Activated CD4-positive, CD25-positive, alpha-beta regulatory T cell treated with anti-CD3 and anti-CD28 coated beads, Interleukin-2, amount 50 U/mL, for 72 hours (primary cell): ENCODE results near the gene ANO1.

Experiments used
- DNase-seq: peaks from one replicate; pipeline ENCODE4 v3.0.0; 2021

ANO1 gene

DNA sequence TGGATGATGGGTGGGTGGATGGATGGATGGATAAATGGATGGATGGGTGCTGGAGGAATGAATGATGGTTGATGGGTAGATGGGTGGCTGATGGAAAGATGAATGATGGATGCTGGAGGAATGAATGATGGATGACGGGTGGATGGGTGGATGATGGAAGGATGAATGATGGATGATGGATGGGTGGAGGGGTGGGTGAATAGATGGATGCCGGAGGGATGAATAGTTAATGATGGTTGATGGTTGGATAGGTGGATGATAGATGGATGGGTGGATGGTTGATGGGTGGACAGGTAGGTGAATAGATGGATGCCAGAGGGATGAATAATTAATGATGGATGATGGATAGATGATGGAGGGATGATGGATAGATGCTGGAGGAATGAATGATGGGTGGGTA is 41.4 kb downstream of the ANO1 start:
- no peak for DNase-seq

DNA sequence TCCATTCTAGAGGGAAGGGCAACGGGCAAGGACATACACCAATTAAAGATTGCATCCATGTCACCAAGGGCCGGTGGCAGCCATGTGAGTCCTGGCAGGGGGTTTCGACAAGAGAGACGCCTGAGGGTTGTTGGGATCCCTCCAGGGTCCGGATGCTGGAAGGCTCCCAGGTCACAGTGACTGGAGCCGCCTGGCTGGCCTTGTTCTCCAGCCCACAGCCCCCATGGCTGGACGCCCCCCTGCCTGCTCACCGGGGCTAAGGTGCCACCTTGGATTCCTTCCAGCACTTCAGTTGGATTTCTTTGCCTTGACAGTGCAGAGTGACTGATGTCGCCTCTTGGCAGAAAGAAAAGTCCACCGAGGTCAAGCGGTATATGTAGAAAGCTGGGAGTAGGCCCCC is 42.6 kb downstream of the ANO1 start:
- DNase-seq: no peak

DNA sequence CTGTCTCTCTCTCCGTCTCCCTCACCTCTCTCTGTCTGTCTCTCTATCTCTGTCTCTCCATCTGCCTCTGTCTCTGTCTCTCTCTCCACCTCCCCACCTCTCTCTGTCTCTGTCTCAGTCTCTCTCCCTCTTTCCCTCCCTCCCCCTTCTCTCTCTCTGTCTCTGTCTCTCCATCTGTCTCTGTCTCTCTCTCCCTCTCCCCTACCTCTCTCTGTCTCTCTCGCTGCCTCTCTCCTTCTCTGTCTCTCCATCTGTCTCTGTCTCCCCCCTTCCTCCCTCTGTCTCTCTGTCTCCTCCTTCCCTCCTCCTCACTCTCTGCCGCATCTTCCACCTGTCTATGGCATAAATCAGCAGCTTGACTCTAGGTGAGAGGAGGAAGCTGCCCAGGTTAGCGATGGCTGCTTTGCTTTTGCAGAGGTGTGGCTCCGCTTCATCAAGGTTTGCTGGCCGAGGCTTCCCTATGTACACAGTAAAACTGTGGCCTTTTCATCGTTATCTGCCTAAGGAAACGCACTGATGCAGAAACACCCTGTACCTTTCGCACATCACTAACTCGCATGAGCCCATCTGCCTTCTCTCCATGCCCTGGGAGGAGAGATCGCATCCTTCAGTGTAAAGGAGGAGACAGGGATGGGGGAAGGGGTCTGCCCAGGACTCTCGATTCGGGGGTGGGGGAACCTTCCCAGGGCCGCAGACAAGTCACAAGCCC is 44.5 kb downstream of the ANO1 start:
- no peak for DNase-seq

DNA sequence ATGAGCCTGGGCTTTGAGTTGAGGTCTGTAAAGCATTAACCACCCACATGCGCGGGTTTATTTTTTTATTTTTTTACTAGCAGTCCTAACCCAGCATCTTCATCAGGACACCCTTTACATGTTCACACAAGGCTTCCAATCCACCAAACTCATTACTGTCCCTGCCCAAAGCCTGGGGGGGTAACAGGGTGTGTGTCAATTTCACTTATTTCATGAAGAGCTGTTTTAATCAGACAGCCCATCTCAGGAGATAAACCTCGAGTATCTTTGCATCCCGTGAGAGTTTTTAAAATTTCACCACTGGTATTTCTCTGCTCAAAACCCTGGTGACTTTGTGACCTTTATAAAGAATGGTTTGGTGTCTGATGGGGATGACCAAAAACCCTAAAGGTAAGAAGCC is 45.6 kb downstream of the ANO1 start:
- DNase-seq: no peak

DNA sequence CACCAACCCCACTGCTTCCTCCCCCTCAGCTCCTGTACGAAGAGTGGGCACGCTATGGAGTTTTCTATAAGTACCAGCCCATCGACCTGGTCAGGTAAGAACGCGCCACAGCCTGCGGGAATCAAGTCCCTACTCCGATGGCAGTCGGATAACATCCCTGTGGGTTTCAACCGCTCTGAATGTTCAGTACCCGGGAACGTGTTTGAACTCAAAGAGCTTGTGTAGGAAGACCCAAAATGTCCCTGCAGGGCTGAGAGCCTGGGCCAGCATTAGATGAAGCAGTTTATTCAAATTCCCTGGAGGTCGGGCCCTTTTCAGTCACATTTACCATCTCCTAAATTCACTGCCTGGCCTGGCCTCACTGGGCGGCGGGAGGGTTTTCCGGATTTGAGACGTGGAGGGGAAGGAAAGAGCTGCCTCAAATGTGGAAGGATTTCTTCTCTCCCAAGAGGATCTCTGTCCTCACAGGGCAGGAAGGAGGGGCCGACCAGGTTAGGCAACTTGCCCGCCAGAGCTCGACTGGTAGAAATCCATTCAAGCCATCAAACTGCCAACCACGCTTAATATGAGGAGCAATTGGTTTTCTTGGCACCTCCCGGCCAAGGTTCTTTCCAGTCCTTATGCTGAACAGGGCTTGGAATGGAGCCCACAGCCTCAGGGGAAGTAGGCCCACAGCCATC is 46.3 kb downstream of the ANO1 start:
- DNase-seq: no peak

DNA sequence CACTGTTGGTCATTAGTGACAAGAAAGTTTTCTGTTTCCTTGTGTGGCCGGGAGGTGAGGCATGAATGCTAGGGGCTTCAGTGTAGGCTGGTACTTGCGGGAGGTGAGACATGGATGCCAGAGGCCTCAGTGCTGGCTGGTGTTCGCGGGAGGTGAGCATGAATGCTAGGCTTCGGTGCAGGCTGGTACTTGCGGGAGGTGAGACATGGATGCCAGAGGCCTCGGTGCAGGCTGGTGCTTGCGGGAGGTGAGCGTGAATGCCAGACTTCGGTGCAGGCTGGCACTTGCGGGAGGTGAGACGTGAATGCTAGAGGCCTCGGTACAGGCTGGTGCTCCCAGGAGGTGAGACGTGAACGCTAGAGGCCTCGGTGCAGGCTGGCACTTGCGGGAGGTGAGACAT is 48.4 kb downstream of the ANO1 start:
- DNase-seq: no peak

DNA sequence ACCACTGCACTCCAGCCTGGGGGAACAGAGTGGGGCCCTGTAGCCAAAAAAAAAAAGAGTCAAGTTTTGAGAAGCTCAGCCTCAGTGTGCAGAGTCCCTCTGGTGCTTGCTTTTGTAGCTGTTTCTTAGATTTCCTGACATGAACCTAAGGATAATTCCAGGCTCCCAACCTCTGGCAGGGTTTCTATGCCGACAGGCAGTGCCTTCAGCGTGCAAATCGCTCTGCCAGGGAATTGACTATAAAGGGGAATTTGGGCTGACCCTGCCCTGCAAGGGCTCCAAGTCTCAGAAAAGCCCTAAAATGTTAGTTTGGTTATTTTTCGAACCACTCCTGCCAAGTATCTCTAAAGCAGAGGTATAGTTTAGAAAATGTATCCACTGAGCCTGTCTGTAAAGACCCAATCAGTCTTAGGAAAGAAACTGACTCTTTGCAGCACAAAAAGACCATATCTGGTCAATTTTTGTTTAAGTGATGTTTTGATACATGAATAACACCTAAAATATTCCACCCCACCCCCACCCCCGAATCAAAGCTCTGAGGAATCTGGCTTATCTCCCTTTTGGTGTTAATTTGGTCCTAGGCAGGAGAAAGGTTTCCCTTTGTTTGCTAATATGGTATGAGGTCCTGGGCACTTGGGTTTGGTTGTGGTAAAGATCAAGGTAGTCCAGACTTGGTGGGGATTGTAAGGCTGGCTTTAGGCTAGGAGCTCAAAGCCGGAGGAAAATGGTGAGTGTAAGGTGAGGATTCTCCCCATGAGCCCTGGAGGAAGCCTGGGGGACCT is 49.7 kb downstream of the ANO1 start:
- no peak for DNase-seq

DNA sequence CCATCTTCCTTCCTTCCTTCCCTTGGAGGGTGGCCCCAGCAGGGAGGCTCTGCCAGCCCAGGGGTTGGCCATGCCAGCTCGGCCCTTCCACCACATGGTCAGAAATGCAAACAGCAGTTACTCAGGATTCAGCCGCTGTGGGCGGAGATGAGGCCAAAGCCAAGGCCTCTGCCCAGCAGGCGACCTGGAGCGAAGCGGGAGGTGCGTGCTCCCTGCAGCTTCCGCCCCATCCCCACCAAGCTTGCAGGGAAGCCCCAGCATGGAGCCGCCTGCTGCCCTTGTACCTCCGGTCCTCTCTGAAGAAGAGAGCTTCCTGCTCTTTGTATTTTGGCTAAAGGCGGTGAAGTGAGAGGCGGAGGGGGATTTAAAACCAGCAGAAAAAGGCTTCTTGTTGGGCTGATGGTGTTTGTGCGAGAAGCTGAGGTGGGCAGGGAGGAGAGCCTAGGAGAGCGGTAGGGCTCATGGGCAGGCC is 50.4 kb downstream of the ANO1 start:
- DNase-seq: no peak

DNA sequence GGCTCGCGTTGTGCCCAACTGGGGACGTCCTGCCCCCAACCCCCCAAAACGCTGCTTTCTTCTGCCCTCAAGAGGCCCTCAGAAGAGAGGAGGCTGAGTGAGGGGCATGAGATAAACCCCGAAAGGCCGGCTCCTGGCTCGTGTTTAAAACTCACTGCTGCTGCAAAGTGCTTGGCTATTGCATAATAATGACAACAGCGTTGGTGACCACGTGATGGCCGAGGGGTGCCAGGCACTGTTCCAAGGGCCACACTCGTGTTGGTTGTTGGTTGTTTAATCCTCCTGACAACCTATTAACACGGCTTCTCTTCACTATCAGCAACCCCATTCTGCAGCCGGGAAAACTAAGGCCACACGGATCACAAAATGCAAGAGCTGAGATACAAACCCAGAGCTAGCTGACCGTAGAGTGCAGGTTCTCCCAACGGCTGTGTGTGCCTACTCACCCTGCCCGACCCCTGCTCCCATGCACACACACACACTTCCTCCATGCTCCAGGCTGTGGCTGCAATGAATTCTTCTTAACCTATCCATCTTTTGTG is 51.0 kb downstream of the ANO1 start:
- DNase-seq: no peak

DNA sequence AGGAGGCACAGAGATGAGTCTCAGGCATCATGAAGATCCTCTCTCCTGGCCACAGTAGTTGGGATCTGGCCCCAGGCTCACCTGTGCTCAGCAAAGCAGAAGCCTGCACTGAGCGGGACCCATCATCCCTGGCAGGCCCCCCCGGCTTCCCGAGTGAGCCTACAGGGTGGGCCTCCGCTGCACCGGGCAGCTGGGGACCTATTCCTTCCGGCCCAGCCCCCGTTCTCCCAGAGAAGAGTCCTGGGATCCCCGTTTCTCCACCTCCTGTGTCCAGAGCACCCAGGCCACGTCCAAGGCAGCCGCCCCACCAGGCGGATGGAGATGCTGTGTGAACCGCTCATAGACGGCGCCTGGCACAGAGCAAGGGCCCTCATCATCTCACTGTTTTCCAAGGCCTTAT is 52.5 kb downstream of the ANO1 start:
- DNase-seq: no peak

DNA sequence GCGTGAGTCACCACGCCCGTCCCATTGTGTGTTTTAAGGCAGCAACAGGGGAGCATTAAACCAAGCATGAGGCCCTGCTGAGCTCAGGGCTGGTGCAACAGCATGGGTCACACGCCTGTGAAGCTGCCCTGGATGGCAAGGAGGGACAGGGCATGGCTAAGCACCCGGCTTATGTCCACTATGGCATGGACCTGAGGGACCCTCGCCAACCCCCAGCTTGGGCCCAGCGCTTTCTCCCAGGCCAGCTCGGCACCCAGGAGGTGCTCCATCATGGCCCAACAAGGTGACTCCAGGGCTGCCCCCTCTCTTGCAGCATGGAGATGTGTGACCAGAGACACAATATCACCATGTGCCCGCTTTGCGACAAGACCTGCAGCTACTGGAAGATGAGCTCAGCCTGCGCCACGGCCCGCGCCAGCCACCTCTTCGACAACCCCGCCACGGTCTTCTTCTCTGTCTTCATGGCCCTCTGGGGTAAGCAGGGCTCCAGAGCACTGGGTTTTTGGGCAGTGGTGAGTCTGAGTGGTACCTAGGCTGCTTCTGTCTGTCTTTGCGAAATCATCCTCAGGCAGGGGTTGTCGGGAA is 53.6 kb downstream of the ANO1 start:
- no peak for DNase-seq

DNA sequence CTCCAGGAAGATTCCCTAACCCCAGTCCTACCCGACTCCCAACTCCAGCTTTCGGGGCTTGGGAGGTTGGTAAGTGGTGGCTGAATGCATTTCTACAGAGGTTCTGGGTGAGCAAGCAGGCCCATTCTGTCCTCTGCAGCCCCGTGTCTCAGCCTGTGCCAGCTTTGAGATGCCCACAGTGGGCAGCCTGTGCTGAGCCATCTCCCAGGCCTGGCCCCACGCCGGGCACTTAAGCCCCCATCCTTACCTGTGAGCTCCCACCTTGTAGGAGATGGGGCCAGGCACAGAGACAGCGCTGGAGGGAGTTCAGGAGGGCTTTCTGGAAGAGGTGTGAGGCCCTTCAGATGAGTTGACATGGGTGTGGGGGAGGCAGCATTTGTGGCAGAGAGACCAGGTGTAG is 54.5 kb downstream of the ANO1 start:
- no peak for DNase-seq

DNA sequence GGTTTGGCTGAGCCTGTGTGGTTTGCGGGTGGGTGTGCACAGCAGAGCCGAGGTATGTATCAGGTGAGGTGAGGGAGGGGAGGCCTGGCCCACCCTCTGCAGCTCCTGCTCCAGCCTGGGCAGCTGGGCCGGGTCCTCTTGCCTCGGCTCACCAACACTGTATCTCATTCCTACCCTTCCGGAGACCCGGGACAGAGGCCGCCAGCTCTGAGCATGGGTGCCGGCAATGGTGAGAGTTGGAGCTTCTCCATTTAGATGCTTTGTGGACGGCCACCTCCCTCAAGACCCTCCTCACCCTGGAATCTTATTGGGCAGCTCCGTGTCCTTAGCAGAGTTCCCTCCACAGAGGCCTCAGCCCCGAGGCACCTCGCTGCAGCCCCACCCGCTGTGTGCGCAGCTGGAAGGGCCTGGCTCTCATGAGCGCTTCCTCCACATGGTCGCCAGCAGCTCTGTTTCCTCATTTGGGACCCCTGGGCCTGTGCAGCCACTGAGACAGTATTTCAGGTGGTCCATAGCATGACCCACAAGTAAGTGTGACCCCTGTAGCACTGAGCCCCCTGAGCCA is 55.7 kb downstream of the ANO1 start:
- DNase-seq: no peak

DNA sequence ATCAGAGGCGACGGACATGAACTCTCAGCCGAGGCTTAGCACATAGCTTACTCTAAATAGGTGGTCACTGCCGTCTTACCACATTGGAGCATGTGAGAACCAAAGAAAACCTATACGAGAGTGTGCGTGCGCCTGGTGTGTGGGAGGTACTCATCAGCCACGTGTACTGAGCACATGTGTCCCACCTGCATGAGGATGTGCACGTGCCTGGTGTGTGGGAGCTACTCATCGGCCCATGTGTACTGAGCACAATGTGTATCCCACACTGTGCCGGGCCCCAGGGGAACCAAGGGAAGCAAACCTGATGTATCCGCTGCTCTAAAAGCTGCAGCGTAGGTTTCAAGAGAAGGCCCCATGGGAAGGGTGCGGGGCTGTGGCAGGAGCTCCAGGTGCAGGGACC is 56.4 kb downstream of the ANO1 start:
- no peak for DNase-seq

DNA sequence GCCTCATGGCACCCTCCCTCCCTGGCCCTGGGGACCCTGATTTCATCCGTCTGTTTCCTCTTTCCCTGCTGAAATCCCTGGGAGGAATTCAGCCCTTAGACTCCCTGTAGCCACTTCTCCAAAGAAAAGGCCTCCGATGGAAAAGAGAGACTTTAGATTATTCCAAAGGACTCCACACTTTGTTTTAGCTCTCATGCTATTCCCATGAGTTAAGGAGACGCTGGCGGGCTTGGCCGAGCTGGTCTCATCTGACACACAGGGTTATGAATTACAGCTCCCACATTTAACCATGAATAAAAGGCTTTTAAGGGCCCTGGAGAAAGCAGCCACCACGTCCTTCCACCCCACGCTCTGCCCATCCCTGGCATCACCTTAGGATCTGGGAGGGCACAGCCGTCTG is 57.0 kb downstream of the ANO1 start:
- DNase-seq: no peak

DNA sequence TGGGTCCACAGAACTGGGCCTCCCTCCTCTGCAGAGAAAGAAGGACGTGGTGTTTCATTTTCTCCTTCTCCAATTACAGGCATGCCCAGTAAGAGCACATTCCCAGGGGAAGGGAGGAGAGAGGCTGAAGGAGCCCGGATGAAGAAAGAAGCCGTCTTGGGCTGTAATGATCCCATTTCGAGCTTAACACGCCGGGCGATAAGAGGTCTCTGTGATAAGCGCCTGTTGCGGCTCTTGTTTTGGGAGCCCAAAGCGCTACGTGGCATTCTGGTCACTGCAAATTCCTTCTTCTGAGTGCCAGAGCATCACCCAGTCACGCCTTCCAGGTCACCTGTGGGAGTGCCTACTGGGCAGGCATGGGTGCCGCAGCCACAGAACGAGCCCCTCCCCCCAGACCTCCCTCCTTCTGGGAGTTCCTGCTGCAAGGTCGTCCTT is 57.5 kb downstream of the ANO1 start:
- no peak for DNase-seq

DNA sequence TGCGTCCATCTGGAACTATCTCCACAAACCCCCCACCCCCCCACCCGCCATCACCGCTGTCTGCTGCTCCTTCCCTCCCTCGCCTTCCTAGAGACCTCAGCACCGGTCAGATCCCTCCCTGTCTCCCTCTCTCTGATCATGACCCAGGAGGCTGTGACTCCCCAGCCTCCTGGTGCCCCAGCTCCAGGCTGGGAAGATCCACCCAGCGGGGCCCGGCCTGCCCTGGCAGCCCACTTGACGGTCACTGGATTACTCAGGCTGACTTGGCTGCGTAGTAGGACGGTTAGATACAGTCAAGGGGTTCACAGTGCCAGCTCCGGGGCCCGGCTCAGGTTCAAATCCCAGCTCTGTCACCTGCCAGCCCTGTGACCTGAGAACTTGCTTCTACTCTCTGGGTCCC is 59.3 kb downstream of the ANO1 start:
- DNase-seq: no peak

DNA sequence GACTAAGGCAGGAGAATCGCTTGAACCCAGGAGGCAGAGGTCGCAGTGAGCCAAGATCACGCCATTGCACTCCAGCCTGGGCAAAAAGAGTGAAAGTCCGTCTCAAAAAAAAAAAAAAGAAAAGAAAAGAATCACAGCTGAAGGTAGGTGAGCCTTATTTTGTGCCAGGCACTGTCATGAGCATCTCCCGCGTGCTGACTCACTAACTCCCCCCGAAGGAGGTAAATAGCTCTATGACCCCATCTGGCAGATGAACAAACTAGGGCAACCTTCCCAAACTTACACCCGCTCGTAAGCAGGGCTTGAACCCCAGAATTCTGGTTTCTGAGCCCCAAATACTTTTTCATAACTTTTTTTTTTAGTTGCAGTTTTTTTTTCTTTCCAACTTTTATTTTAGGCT is 60.3 kb downstream of the ANO1 start:
- no peak for DNase-seq

DNA sequence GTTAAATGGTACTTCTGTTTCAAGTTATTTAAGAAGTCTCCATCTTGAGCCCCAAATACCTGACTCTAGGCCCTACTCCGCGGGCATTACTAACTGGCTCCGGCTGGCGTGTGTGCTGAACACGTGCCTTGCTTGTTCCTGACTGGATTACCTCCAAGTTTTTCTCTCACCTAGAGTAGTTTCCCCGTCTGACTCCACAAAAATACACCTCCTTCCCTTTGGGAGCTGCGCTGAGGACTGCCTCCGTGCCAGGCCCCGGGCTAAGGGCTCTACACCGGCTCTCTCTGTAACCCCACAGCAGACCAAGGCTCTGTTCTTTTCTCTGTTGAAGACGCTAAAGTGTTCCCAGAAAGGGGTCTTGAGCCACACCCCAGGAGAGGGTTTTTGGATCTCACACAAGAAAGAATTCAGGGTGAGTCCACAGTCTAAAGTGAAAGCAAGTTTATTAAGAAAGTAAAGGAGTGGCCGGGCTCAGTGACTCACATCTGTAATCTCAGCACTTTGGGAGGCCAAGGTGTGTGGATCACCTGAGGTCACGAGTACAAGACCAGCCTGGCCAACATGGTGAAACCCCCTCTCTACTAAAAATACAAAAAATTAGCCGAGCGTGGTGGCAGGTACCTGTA is 61.8 kb downstream of the ANO1 start:
- no peak for DNase-seq

DNA sequence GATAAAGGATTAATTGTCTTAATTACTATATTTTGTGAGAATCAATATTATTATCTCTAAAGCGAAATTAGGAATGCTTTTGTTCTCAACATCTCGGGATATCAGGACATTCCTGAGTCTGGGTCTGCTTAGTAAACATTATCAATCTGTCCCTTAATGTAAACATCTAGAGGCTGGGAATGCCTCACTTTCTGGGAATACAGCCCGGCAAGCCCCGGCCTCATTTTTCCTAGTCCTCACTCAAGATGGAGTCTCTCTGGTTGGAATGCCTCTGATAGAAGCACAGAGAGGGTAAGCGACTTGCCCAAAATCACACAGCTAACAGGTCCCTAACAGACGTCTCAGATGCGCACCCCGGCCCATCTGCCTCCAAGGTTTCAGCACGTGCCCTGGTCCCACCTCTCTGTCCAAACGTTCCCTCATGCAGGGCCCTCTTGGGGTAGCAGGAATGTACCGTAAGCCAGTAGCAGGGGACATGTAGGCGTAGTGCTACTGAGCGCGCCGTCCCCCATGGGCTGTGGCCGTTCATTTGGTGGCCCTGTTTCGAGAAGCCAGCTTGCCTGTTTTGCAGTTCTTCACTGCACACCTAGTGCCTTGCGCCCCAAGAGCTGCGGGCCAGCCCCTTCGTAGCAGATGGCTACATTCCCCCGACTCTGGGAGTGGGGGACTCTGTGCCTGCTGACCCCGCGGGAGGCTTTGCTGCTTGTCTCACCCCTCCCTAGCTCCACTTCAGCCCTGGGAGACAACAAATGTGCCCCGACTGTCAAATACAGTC is 62.8 kb downstream of the ANO1 start:
- no peak for DNase-seq

DNA sequence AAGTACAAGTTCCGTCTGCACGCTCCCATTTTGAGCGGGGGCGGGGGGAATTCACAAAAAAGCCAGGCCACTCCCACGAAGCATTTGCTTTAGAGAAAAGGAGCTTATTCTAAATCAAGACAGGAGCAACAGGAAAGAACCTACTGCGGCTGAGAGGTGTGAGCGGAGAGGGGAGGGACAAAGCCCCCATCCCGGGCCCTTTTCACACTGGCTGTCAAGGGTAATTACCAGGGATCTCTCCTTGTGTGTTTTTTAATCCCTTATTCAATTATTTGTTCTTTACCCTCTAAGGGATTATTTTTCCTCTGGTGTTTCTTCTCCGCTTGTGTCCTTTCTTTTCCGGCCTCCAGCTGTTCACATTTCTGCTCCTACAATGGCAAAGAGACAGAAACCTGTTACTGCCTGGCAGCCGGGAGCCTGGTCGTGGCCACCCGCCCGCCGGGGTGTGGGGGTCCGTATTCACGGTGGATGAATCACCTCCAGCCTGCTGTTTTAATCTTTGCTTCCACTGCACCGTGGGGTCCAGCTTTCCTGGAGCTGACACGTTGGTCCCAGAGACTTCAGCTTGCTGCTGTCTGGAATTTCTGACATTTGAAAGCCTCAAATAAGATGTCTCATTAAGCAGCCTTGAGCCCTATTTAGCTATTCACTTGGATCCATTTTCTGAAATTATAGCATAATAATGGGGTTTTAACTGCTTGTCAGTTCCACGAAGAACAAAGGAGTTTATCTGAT is 63.5 kb downstream of the ANO1 start:
- DNase-seq: no peak
